Medulla oblongata (tissue), 1 donor: ENCODE data around the gene HSPBAP1.
"Not testable (repeated sequence)": the region's sequence is repeated elsewhere in the genome, so short reads cannot be mapped to it uniquely, and the experiment has no call there.

Source experiments
- DNase-seq: peaks from one replicate; pipeline ENCODE4 v3.0.0-alpha.2; 2015; ENCODE audit errors: extremely low spot score

The HSPBAP1 gene

DNA sequence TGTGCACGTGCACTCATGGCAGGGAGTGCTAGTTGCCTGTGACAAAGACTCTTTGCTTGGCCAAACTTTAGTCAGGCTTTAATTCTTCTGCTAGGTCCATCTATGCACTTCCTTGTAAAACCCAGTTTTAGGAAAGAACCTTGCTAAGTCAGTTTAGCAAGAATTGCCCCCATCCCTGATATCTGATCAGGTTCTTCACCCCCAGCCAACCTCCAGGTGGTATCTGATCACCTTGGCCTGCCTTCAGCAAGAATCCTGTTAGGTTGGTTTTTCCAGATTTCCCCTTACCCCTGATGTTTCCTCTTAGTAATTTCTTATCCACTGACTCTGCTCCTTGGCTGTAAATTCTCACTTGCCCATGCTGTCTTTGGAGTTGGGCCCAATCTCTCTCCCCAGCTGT lies 8.4 kb downstream of the HSPBAP1 start:
- no peak for DNase-seq

DNA sequence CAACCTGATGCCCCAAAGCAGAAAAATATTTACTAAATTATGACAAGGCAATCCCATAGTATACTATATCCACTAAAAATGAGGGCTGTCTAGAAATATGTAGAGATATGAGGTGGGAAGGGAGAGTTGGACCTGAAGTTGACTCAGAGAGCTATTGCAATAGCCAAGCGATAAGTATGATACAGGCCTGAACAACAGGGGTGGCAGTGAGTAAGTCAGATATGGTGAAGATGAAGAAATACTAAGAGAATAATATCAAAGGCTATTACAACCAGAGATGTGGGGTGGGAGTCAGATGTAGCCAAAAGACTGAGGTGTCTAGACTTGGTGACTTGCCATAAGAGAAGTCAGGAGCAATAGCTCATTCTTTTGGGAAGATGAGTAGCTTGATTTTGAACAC lies 9.2 kb downstream of the HSPBAP1 start:
- no peak for DNase-seq

DNA sequence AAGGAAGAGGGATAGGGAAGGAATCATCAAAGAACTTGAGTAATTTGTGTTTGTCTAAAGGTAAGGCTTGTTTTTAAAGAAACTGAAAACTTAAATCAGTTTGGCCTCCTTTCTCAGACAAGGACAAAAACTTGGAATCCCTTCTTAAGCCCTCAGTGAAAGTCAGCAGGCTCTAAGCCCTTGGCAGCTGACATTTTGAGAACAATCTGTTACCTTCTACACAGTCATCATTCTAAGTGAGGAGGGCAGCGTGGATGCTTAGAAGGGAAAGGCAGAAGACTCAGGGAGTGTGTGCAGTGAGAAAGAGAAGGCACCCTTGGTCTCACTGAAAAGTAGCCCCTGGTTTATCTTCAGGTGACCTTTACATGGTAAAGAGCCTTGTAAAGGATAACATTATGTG lies 10.8 kb downstream of the HSPBAP1 start:
- DNase-seq = peak; percentile 41

DNA sequence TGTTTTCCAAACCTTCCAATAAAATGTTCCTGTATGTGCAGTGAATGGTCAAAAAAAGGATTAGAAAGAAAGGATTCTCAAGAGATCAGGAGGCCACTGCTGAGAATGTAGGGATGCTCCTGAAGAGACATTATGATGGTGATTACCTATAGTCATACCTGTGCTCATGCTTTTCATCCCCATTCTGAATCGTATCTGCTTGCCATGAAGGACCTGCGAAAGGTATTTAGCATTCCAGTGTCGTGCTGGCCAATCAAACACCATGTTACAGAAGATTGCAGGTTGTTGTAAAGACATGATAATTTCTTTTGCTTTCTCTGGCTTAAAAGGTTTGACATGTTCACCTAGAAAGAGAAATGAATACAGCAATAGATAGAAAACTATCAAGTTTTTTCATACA lies 16.1 kb downstream of the HSPBAP1 start:
- no peak for DNase-seq

DNA sequence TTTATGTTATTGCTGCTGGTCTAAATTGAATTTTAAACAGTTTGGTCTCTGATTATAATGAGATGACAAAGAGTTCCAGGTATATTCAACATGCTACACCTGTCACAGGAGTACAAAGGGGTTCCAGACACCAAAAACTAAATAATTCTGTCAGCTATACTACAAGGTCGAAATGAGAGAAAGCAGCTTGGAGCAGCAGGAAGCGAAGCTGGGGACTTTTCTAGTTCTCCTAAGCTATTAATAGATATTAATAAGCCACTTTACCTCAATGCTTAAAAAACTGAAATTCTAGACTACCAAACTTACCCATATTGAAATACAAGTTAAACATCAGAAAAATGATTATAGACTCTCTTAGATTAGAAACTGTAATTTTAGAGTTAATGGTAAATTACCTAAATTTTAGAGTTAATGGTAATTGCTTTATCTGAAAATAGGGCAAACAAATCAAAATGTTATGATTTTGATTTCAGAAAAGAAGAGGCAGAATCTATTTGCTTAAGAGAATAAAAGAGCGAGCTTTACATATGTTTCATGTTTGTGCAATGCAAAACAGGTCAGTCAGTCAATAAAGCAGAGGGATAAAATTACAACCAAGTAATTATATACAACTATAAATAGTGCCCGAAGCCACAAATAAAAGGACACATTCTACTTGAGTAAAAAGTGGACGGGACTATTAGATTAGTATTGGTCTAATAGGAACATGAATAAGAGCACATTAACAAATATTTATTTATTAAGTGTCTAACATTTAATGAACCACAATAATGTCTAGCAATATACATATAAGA lies 16.8 kb downstream of the HSPBAP1 start:
- no peak for DNase-seq

DNA sequence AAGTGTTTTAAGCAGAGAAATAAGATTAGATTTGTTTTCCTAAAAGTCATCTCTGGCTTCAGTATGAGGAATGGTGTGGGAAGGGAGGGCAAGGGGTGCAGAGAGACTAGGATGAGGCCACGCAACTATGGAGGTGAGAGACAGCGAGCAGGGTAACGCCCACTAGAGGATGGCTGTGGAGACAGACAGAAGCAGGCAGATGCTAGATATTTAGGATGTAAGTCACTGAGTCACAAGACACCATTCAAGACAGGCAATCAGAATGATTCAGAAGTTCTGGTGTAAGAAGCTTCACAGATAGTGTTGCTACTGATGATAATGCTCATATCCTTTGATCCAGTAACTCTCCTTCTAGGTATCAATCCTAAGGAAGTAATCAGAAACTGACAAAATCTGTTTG lies 19.1 kb downstream of the HSPBAP1 start:
- no peak for DNase-seq

DNA sequence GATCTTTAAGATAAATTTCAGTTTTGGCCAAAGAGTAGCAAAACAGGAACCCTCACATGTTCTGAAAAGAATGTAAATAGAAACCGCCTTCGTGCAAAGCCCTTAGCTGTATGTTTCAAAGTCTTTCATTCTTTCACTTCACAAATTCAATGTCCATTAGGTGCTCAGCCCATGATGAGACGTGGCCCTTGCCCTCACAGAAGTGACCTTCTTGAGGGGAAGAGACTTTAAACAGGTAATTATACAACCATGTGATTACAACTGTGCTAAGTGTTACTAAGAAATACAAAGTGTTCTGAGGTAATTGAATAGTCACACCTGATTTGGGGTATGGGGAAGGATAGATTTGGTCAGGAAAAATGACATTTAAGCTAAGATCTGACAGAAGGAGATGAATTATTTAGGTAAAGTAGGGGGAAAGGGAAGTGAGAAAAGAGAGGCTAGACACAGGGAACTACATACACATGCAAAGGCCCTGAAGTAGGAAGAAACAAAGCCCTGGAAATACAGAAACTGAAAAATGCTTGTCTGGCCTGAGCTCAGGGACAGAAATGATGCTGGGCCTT lies 19.6 kb downstream of the HSPBAP1 start:
- DNase-seq = peak; percentile 50

DNA sequence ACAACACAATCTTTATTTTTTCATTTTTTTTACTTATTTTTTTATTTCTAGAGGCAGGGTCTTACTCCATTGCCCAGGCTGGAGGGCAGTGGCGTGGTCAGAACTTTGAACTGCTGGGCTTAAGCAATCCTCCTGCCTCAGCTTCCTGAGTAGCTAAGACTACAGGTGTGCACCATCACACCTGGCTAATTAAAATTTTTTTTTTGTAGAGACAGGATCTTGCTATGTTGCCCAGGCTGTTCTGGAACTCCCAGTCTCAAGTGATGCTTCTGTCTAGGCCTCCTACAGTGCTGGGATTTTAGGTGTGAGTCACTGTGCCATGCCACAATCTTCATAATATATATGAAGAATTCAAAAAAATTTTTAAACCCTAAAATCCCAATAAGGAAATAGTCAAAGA lies 20.8 kb downstream of the HSPBAP1 start:
- DNase-seq = no peak

DNA sequence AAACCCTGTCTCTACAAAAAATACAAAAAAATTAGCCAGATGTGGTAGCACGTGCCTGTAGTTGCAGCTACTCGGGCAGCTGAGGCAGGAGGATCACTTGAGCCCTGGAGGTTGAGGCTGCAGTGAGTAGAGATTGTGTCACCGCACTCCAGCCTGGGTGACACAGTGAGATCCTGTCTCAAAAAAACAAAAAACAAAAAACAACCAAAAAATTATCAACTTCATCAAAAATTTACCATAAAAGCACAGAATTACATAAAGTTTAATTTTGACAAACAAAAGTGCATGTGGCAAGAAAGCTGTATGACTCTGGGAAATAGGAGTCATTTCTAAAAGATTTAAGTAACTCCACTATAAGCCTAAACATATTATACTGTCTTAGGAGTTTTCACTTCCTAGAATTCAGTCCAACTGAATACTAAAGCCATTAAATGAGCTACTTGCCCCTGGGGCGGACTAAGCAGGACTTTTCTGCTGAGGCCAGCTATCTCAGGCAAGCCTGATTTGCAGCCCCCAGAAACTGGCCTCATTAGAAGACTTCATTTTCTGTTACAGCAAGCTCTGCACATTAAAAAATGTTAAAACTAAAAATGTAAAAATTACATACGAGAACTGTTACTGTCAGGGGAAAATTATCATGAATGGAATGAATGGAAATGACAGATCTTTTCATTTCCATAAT lies 23.0 kb downstream of the HSPBAP1 start:
- no peak for DNase-seq

DNA sequence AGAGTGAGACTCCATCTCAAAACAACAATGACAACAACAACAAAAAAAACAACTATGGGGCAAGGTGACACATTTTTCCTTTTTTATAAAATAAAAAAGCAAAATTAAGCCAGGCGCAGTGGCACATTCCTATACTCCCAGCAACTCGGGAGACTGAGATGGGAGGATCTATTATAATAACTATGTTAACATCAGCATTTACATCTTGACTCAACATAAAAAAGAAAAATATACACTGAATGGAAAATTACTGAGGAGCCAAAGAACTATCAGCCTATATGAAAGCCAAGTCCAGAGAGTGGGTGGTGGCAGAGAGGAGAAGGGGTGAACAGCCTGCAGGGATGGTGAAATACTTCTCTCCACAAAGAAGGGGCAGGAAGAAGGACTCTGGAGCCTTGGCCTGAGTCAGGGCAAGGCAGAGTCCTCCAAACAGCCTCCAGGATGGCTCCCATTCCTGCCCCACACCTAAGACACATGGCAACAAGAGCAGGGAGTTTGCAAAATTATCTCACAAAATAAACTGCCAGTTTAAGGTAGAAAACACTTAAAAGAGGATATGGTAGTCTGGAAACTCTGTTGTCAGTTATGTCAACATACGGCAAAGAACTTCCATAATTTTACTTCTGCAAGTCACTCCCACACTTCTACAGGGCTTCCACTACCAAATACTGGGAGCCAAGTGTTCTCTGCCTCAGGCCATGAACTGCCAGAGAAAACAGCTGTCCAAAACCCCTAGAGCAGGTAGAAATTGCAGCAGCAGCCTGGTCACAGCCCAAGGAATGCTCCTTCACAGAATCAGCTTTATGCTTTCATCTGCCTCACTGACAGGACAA lies 25.9 kb downstream of the HSPBAP1 start:
- DNase-seq = no peak

DNA sequence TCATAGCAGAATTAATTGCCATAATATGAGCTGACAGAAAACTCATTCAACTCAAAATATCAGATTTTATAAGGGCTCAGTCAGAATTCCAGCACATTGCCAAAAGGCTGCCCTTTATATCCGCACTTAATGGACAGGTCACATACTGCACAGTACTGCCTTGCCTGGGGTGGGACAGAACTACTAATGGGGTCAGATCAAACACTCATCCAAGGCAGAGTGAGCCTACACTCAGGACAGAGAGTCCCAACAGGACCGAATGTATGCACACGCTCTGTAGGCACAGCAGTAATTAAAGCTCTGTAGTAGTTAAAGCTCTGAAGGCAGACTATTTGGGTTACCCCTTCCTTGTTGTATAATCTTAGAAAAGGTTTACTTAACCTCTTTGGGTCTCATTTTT lies 27.2 kb downstream of the HSPBAP1 start:
- no peak for DNase-seq

DNA sequence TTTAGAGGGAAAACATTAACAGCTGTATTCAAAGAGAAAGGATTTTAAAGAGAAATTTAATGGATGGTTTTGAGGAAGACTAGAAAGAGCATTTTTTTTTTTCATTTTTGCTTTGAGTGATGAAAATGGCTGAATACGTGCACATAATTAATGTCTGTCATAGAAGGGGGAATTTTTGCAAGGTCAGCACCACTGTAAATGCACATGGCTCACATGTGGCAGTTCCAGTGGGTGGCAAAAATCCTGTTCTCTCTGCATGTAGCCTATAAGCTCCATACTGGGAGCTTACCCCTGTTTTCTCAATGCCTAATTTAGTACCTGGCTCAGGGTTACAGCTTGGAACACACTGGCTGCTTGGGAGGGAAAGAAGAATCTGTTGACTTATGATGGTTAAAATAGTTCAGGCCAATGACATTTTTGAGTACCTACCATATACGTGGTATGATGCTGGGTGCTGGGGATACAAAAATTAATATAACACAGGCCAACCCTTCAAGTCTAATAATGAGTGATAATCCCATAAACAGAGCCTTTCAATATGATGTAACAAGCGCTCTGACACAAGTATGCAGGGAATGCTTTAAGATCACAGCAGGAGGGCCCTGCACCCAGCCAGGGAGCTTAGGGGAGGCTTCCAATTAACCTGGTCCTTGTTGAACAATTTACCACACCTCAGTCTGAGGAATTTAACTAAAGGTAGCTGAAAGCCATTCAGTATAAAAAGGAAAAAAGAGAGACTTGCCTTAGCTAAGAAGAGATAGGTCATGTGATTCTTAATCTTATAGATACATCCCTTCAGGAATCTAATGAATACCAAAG lies 33.0 kb downstream of the HSPBAP1 start:
- no peak for DNase-seq

DNA sequence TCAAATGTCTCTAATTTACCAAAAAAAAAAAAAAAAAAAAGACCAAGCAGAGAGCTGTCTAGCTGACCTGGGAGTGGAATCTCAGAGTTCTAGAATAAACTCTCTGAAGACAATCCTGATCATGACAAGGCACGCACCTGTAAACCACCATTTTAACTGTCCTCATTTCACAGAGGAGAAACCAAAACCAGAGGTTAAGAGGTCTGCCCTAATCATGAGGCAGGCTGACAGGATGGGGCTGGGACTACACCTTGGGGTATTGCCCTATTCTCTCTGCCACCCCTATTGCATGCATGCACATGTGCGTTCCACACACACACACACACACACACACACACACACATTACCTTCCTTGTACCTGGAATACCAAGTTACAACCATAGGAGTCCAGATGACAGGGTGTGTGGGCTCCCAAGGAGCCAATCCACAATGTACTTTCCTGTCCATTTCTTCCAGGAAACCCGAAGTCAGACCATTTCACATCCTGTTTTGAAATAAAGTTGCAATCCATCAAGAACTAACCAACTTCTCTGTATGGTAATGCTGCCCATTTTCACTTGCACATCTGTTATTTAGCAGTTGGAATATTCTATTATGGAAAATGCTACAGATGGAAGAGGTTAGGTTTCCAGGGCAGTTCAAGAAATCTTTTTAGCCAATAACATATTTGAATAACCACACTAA lies 34.6 kb downstream of the HSPBAP1 start:
- peak; percentile 16 for DNase-seq

DNA sequence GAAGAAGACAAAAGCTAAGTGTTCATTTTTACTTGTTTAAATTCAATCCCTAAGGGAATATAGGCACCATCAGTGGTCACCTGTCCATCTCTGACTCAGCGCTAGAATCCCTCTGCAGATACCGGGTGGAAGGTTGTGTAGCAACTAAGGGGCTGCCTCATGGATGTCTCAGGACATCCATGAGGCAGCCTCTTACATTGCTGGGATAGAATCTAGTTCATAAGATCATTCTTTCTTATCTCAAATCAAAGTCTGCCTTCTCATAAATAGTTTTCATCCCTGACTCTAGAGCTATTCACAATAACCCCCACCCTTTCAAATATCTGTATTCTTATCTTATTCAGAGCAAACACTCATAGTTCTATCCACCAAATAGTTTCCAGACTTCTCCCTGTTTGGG lies 38.1 kb downstream of the HSPBAP1 start:
- no peak for DNase-seq

DNA sequence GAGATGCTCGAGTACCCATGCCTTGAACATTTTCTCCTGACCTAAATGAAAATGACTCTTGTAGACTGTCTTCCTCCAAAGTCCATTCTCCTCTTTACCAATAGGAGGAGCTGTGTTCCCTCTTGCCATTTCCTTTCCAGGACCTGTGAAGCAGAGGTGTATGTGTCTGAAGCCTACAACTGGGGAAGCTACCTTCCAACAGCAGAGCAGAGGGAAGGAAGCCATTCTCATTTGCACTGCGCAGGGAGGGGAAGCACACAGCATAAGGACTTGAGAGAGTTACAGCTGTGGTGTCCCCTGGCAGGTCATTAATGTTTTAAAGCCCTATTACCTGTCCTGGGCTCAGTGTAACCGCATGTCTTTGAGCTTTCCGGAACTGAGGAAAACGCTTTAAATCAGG lies 38.7 kb downstream of the HSPBAP1 start:
- DNase-seq = peak; percentile 39

DNA sequence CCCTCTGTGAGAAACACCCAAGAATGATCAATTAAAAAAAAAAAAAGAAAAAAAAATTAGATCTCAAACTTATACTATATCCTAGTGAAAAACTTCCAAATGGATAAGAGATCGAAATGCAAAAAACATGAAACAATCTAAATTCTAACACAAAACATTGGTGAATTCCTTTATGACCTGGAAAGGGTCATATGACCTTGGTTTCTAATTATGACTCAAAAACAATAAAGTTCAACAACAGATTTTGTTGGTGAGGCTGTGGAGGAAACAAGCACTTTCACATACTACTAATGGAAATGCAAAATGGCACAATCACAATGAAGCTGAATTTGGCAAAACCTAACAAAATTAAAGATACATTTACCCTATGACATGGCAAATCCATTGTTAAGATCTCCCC lies 45.3 kb downstream of the HSPBAP1 start:
- DNase-seq = no peak

DNA sequence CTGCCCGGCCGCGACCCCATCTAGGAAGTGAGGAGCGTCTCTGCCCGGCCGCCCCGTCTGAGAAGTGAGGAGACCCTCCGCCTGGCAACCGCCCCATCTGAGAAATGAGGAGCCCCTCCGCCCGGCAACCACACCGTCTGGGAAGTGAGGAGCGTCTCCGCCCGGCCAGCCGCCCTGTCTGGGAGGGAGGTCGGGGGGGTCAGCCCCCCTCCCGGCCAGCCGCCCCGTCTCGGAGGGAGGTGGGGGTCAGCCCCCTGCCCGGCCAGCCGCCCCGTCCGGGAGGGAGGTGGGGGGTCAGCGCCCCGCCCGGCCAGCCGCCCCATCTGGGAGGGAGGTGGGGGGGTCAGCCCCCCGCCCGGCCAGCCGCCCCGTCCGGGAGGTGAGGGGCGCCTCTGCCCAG lies 46.3 kb downstream of the HSPBAP1 start:
- not testable (repeated sequence) for DNase-seq

DNA sequence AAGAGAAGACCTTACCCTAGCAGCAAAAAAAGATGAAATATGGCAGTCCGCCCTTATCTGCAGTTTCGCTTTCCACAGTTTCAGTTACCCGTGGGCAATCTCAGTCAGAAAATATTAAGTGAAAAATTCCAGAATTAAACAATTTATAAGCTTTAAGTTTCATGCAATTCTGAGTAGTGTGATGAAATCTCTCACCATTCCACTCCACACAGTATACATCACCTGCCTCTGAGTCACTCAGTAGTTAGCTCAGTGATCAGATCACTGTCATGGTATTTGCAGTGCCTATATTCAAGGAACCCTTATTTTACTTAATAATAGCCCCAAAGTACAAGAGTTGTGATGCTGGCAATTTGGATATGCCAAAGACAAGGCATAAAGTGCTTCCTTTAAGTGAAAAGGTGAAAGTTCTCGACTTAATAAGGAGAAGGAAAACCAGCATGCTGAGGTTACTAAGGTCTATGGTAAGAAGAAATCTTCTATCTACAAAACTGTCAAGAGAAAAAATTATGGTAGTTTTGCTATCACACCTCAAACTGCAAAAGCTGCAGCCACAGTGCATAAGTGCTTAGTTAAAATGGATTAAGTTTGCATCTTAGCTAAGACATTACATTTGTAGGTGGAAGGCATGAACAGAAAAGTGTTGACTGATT lies 48.1 kb downstream of the HSPBAP1 start:
- no peak for DNase-seq

DNA sequence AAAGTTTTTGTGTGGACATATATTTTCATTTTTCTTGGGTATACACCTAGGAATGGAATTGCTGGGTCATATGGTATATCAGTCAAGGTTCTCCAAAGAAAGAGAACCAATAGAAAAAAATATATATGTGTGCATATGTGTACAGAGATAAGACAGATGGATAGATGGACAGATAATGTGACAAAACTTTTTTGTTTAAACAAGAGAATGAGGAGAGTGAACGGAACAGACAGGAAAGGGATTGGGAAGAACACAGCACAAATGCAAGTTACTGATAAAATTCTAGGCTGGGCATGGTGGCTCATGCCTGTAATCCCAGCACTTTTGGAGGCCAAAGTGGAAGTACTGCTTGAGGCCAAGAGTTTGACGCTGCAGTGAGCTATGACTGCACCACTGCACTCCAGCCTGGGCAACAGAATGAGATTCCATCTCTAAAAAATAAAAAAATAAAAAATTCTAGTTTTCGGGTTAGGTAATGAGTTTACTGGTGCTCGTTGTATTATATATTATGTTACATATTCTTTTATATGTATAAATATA lies 50.0 kb downstream of the HSPBAP1 start:
- DNase-seq = no peak

DNA sequence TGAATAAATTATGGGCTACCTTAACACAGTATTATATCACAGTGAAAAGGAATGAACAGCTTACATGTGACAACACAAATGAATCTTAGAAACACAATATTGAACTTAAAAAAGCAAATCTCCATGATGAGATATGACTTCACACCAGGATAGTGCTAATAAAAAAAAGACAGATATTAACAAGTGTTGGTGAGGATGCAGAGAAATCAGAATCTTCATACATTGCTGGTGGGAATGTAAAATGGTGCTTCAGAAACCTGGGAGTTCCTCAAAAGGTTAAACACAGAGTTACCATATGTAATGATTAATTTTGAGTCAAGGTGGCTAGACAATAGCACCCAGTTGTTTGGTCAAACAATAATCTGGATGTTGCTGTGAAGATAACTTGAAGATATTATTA lies 51.4 kb downstream of the HSPBAP1 start:
- DNase-seq = no peak
